GM12865 (cell line): Measurements from ENCODE around the gene LONP2.

Experiments
- DNase-seq: peaks from one replicate; pipeline ENCODE4 v3.0.0; 2010; ENCODE audit warnings: low read depth
- H3K4me3 ChIP-seq: 2 replicates; pipeline ENCODE4 v1.5.1; 2011; ENCODE audit warnings: mild to moderate bottlenecking, low read depth, low read length, control low read depth
- TF ChIP-seq, protein P1 (sequence below): IDR thresholded peaks from 2 replicates; pipeline ENCODE4 v1.5.1; 2011; ENCODE audit warnings: low read length, control low read depth, low read depth, inconsistent platforms; ENCODE audit not compliant: insufficient read depth; ENCODE audit errors: missing control alignments

Gene LONP2

DNA sequence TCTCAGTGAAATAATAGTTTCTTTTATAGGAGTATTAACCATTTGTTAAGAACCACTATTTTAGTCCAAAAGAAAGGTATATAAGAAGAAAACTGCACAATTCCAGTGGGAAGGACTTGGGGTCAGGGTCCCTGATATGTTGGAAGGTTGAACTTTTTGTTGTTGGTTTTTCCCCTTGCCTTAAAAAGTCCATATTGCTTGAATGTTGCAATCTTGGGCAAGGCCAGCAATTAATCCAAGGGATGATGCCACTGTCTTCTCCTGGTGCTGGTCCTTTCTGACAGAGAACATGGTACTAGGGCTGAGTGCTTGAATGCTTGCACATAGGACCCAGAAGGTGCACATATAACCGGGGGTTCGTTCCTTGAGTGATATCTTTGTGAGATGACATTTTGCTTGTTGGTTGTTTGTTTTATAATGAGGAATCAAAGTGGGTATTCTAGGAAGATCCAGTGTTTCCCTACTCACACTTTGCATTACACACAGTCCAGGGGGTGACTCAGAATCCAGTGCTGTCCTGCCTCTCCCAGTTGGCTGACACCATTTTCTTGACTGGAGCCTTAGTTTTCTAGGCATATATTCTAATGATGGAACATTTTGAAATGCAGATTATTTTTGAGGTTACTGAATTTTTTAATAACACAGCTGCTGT lies 86.2 kb downstream of the LONP2 start:
- DNase-seq = no peak
- TF ChIP-seq, protein P1, sequence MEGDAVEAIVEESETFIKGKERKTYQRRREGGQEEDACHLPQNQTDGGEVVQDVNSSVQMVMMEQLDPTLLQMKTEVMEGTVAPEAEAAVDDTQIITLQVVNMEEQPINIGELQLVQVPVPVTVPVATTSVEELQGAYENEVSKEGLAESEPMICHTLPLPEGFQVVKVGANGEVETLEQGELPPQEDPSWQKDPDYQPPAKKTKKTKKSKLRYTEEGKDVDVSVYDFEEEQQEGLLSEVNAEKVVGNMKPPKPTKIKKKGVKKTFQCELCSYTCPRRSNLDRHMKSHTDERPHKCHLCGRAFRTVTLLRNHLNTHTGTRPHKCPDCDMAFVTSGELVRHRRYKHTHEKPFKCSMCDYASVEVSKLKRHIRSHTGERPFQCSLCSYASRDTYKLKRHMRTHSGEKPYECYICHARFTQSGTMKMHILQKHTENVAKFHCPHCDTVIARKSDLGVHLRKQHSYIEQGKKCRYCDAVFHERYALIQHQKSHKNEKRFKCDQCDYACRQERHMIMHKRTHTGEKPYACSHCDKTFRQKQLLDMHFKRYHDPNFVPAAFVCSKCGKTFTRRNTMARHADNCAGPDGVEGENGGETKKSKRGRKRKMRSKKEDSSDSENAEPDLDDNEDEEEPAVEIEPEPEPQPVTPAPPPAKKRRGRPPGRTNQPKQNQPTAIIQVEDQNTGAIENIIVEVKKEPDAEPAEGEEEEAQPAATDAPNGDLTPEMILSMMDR = no peak
- H3K4me3 ChIP-seq = no peak overlapping the region

- TF ChIP-seq, protein P1 = no peak
- H3K4me3 ChIP-seq = no peak overlapping the region
- no peak for DNase-seq
Measured at GRCh38 chr16:48330841-48331192, 86.7 kb downstream of the LONP2 start.

DNA sequence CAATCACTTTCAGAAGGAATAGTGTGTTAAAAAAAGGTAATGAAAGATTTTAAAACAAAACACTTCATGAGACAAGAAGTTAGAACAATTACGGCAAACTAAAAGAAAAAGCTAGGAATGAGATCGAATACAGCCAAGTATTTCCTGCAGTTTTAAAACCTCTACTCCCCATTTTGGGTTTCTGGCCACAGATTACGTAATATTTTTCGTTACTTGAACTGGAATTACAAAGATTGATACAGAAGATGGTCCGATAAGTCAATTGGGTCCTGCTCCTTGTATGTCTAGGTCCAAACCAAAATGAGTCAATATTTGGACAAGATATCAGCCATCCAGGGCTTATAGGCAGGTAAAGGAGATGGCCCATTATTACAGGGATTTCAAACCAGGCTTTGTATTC lies 88.9 kb downstream of the LONP2 start:
- no peak overlapping the region for H3K4me3 ChIP-seq
- DNase-seq = no peak
- TF ChIP-seq, protein P1 = no peak

- DNase-seq = no peak
- H3K4me3 ChIP-seq = no peak overlapping the region
- TF ChIP-seq, protein P1 = no peak
Measured at GRCh38 chr16:48334325-48334724, 90.2 kb downstream of the LONP2 start.

DNA sequence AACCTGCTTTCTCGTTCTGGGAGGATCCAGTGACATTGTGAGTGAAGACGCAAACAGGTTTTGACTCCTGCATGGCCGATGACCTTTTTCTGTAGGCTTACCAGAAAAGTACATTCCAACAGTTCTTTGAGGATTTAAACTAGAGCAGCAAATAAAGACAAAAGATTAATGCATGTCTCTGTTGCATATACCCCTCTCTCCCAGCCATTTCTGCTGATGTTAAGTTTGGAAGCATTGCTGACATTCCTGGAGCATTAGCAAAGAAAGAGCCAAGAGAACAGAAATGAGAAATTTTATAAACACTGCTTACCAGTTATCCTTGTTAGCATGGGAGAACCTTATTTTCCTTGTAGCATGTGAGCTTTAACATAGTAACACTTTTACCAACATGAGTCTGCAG lies 91.9 kb downstream of the LONP2 start:
- TF ChIP-seq, protein P1 = no peak
- DNase-seq = no peak
- no peak overlapping the region for H3K4me3 ChIP-seq

DNA sequence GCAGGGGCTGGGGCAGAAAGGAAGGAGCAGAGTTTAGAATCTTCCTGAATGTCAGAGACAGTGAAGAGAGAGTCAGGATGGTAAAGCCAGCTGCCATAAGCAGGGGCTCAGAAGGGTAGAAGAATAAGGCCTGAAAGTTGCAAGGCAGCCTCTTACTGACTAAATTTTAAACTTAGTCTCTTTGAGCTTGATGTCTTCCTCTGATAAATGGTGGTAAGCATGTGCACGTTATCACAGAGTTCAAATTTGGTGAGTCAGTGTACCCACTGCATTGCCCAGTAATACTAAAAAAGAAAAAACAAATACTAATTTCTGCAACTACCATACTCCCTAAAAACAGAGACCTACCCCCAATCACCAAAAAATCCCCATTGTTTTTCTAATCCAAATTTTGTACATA lies 96.0 kb downstream of the LONP2 start:
- TF ChIP-seq, protein P1 = no peak
- DNase-seq = no peak
- H3K4me3 ChIP-seq = no peak overlapping the region

DNA sequence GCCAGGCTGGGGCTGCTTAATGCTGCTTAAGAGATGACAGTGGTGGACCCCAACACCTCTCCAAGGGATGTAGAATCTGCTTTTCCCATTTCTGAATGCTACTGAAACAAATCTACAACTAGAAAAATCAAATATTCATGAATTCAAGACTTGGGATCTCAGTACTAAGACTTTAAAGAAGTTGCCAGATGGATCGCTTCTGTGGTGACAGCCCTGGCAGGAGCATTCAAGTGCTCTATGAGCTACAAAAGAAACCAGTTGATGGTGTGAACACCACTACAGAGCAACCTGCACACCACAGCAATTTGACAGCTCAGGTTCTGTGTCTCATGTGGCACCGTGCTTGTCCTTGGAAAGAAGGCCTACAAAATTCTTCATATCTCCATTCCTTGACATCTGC lies 98.5 kb downstream of the LONP2 start:
- DNase-seq = no peak
- no peak overlapping the region for H3K4me3 ChIP-seq
- TF ChIP-seq, protein P1 = no peak
